Endothelial cell of umbilical vein (primary cell): Measurements from ENCODE around the gene SLC39A11. TPM values are rescaled to one million over a fixed set of nuclear protein-coding genes. Genes with fewer than 3 reads are reported as not detected.

ENCODE experiments used
- BruUV-seq: library from RNA; stranded (reverse); fragments of 400-500 nt; replicated peaks from 2 replicates; lab custom pipeline; 2021; lab: Mats Ljungman, UMichigan
- CTCF ChIA-PET: fragments of 300-600, 350-600 bp; sonication (Branson Sonifier 250); formaldehyde crosslinking; loops from one replicate; lab custom pipeline; 2021; ENCODE audit warnings: antibody characterized with exemption, inconsistent platforms; lab: Charles Lee
- POLR2A ChIA-PET: fragments of 300-600, 350-600 bp; sonication (Branson Sonifier 250); formaldehyde crosslinking; loops from one replicate; lab custom pipeline; 2021; ENCODE audit warnings: antibody characterized with exemption, inconsistent platforms; lab: Charles Lee
- DNase-seq: peaks from one replicate; pipeline ENCODE4 v3.0.0-alpha.2; 2011; ENCODE audit warnings: low read depth, low spot score
- FAIRE-seq: peaks from 2 replicates; lab custom pipeline; 2011; peaks lifted over from hg19 to GRCh38; lab: Jason Lieb, UNC
- H2AFZ ChIP-seq: 2 replicates; pipeline ENCODE4 v1.6.0; 2012; ENCODE audit warnings: low read depth, low read length, control low read depth, inconsistent platforms
- H3K27ac ChIP-seq: 2 replicates; pipeline ENCODE4 v1.5.1; 2011; ENCODE audit warnings: low read depth, mild to moderate bottlenecking, control low read depth, low read length, moderate library complexity; ENCODE audit not compliant: insufficient read depth
- H3K27me3 ChIP-seq, 2 experiments: 2 replicates each; pipeline versions ENCODE4 v1.6.0 to v1.6.1; 2011; ENCODE audit warnings: low read length in 2 of 2, mixed read lengths in 1 of 2; ENCODE audit not compliant: control insufficient read depth in 2 of 2, insufficient read depth in 2 of 2
- H3K36me3 ChIP-seq, 2 experiments: 2 replicates in 1 of 2; 3 replicates in 1 of 2; pipeline ENCODE4 v1.5.1; 2011; ENCODE audit warnings: low read length in 2 of 2, mild to moderate bottlenecking in 1 of 2, moderate library complexity in 1 of 2; ENCODE audit not compliant: control insufficient read depth in 2 of 2, insufficient read depth in 2 of 2; ENCODE audit errors: extremely low read depth in 1 of 2
- H3K4me1 ChIP-seq: 3 replicates; pipeline ENCODE4 v1.5.1; 2011; ENCODE audit warnings: mild to moderate bottlenecking, low read length; ENCODE audit not compliant: control insufficient read depth, insufficient read depth; ENCODE audit errors: extremely low read depth
- H3K4me2 ChIP-seq: 2 replicates; pipeline ENCODE4 v1.6.1; 2011; ENCODE audit warnings: low read length, control low read depth, mixed read lengths; ENCODE audit not compliant: insufficient read depth
- H3K4me3 ChIP-seq, 3 experiments: fragments of 200-600 bp in 1 of 3; sonication (generic), shearing (Covaris generic) in 1 of 3; replicated peaks in 1 of 3; 2 replicates each; pipeline ENCODE4 v1.5.1; 2011 to 2016; ENCODE audit warnings: control low read depth in 3 of 3, low read length in 3 of 3, mild to moderate bottlenecking in 2 of 3, inconsistent platforms in 1 of 3, low read depth in 1 of 3, moderate library complexity in 1 of 3; ENCODE audit not compliant: insufficient read depth in 1 of 3
- H3K79me2 ChIP-seq: 2 replicates; pipeline ENCODE4 v1.6.0; 2012; ENCODE audit warnings: low read length, inconsistent platforms; ENCODE audit not compliant: control insufficient read depth, insufficient read depth
- H3K9ac ChIP-seq: replicated peaks from 2 replicates; pipeline ENCODE3; 2011; ENCODE audit warnings: low read length, control low read depth; ENCODE audit not compliant: insufficient read depth; ENCODE audit errors: extremely low read depth
- H3K9me1 ChIP-seq: replicated peaks from 3 replicates; pipeline ENCODE4 v1.6.0; 2011; ENCODE audit warnings: mild to moderate bottlenecking, low read length; ENCODE audit not compliant: control insufficient read depth, insufficient read depth; ENCODE audit errors: extremely low read depth
- H3K9me3 ChIP-seq: replicated peaks from 2 replicates; pipeline ENCODE4 v1.5.1; 2012; ENCODE audit warnings: low read length, inconsistent platforms; ENCODE audit not compliant: control insufficient read depth, insufficient read depth
- H4K20me1 ChIP-seq: replicated peaks from 2 replicates; pipeline ENCODE3; 2011; ENCODE audit warnings: mild to moderate bottlenecking, low read length; ENCODE audit not compliant: control insufficient read depth, insufficient read depth; ENCODE audit errors: extremely low read depth
- CTCF ChIP-seq, 2 donors: IDR thresholded peaks; 1 replicate in 1 of 2; 2 replicates in 1 of 2; pipeline ENCODE4 v1.5.1; 2011; ENCODE audit warnings: low read length in 2 of 2, mild to moderate bottlenecking in 2 of 2, moderate library complexity in 2 of 2, control low read depth in 1 of 2, inconsistent platforms in 1 of 2, low read depth in 1 of 2; ENCODE audit not compliant: insufficient read depth in 1 of 2; ENCODE audit errors: extremely low read depth in 1 of 2
- EZH2 ChIP-seq: IDR thresholded peaks from 2 replicates; pipeline ENCODE4 v1.6.1; 2012; ENCODE audit warnings: borderline replicate concordance, low read depth, mild to moderate bottlenecking, moderate library complexity, low read length, inconsistent platforms; ENCODE audit not compliant: severe bottlenecking
- FOS ChIP-seq: IDR thresholded peaks from 2 replicates; pipeline ENCODE4 v1.6.1; 2011; ENCODE audit warnings: mild to moderate bottlenecking, low read length, moderate library complexity, borderline replicate concordance; ENCODE audit not compliant: insufficient read depth
- GATA2 ChIP-seq: IDR thresholded peaks from 2 replicates; pipeline ENCODE4 v1.7.0; 2011; ENCODE audit warnings: low read depth, mild to moderate bottlenecking, moderate library complexity, mixed read lengths, low read length; ENCODE audit not compliant: insufficient read length, insufficient read depth
- JUN ChIP-seq: IDR thresholded peaks from 2 replicates; pipeline ENCODE4 v1.6.1; 2011; ENCODE audit warnings: borderline replicate concordance, low read depth; ENCODE audit not compliant: insufficient read length, insufficient read depth
- MAX ChIP-seq: IDR thresholded peaks from 2 replicates; pipeline ENCODE4 v1.6.1; 2011; ENCODE audit not compliant: insufficient read depth, insufficient read length
- MYC ChIP-seq: IDR thresholded peaks from one replicate; pipeline ENCODE4 v1.6.1; 2011; ENCODE audit warnings: mild to moderate bottlenecking, low read depth, low read length
- POLR2A ChIP-seq: IDR thresholded peaks from 2 replicates; pipeline ENCODE4 v1.6.1; 2012; ENCODE audit warnings: low read depth, mild to moderate bottlenecking, control low read depth, low read length
- POLR2AphosphoS5 ChIP-seq: IDR thresholded peaks from 2 replicates; pipeline ENCODE4 v1.6.1; 2012; ENCODE audit warnings: low read depth, mild to moderate bottlenecking, control low read depth, low read length, moderate library complexity; ENCODE audit not compliant: insufficient read depth
- dilution Hi-C: fragments of 300-500 bp; cut with MboI; formaldehyde crosslinking; loops from one replicate; pipeline ENCODE4 v1.15.0; 2019; ENCODE audit warnings: low sequenced_read_pairs; ENCODE audit not compliant: extremely low pct_ligation_motif_present
- intact Hi-C: fragments of 100-400 bp; cut with micrococcal nuclease; formaldehyde crosslinking; loops from one replicate; pipeline ENCODE4 v1.10.0; 2022
- polyA plus RNA-seq, 4 experiments: library from polyadenylated mRNA; depleted of rRNA in 3 of 4; stranded (reverse) in 3 of 4; unstranded in 1 of 4; fragments of >200 nt; gene quantifications; 2 replicates each; pipeline versions ENCODE4 v1.2.1 to v1.2.3, GENCODE V29; 2011 to 2012; ENCODE audit warnings: missing spikeins in 1 of 4
- total RNA-seq: library from RNA; stranded (reverse); gene quantifications from 2 replicates; pipeline ENCODE4 v1.2.3, GENCODE V29; 2021

Gene SLC39A11
- total and polyA plus RNA-seq, 2 donors (not counting 3 experiments of a cell fraction or from before 2014, with no cell fraction given), result 8.1 to 11.9 TPM

GRCh38 chr17:72714357-72714966 is 378.0 kb downstream of the SLC39A11 start:
- peaks cover 8% of the 10 kb centered on the region for H3K4me1 ChIP-seq
- H2AFZ ChIP-seq, result no peak overlapping the region
- dilution Hi-C loops, result no loop called here
- no peak overlapping the region for H3K4me2 ChIP-seq
- no peak overlapping the region for H3K9ac ChIP-seq
- no peaks in the 10 kb centered on the region for H3K9me3 ChIP-seq
- H3K36me3 ChIP-seq, result no peaks in the 10 kb centered on the region
- H4K20me1 ChIP-seq, result no peaks in the 10 kb centered on the region
- intact Hi-C loops, result no loop called here
- DNase-seq (no peak), FAIRE-seq (no peak)
- ChIA-PET POLR2A (no interaction called here), CTCF (no interaction called here)
- H3K27ac ChIP-seq, result no peak overlapping the region
- no TSS peak for BruUV-seq
- TF ChIP-seq FOS (no peak), POLR2AphosphoS5 (no peak), POLR2A (no peak), JUN (no peak), GATA2 (no peak), MYC (no peak), EZH2 (no peak), CTCF (IDR thresholded peaks at IDR 0.05; ENCODE audit: extremely low read depth in 1 of 2, insufficient read depth in 1 of 2, low read depth in 1 of 2, low read length in 2 of 2) (no peak), MAX (no peak)
- H3K9me1 ChIP-seq, result no peaks in the 10 kb centered on the region
- H3K79me2 ChIP-seq, result no peaks in the 10 kb centered on the region
- H3K4me3 ChIP-seq, result no peak overlapping the region
- H3K27me3 ChIP-seq, result no peaks in the 10 kb centered on the region
